Cerebellar cortex (tissue), 1 donor: Measurements from ENCODE around the gene CBARP.

Source experiments
- DNase-seq: peaks from one replicate; pipeline ENCODE4 v3.0.0-alpha.2; 2015; ENCODE audit warnings: low spot score

The CBARP gene

GRCh38 chr19:1264801-1265614 lies 27.2 kb upstream of the CBARP start:
- peak; percentile 58 for DNase-seq

DNA sequence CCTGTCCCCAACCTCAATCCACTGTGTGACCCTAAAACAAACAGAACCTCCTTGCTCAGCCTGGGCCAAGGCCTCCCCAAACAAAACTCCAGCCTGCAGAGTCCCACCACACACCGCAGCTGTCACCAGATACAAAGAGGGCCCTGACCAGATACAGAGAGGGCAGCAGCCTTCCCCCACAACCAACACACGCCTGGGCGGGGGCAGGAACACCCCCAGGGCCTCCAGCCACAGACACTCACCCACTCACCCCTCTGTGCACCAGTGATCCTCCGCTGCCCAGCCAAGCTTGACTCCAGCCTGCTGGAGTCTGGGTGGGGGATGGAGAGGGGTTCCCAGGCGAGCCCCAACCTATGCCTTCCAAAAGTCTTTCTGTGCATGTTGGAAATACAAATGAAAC lies 25.4 kb upstream of the CBARP start:
- DNase-seq = no peak

DNA sequence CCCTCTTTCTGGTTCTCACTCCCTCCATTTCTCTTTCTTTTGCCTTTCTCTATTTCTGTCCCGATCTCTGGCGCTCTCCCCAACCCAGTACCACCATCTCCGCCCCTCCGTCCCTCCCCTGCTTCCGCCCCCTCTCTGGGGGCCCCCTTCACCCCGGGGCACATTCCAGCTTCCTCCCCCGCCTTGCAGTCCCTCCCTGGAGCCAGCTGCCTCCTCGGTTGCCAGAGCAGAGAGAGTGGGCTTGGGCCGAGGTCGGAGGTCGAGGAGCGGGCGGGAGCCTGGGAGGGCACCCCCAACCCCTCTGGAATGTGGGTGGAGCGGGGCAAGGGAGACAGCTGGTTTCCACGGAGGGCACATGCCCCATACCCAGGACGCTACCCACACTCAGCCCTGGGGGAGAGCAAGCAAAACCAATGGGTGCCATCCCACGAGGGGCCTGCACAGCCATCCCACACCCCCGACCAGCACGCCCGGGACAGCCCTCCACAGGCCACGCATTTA lies 24.9 kb upstream of the CBARP start:
- peak; percentile 28 for DNase-seq

DNA sequence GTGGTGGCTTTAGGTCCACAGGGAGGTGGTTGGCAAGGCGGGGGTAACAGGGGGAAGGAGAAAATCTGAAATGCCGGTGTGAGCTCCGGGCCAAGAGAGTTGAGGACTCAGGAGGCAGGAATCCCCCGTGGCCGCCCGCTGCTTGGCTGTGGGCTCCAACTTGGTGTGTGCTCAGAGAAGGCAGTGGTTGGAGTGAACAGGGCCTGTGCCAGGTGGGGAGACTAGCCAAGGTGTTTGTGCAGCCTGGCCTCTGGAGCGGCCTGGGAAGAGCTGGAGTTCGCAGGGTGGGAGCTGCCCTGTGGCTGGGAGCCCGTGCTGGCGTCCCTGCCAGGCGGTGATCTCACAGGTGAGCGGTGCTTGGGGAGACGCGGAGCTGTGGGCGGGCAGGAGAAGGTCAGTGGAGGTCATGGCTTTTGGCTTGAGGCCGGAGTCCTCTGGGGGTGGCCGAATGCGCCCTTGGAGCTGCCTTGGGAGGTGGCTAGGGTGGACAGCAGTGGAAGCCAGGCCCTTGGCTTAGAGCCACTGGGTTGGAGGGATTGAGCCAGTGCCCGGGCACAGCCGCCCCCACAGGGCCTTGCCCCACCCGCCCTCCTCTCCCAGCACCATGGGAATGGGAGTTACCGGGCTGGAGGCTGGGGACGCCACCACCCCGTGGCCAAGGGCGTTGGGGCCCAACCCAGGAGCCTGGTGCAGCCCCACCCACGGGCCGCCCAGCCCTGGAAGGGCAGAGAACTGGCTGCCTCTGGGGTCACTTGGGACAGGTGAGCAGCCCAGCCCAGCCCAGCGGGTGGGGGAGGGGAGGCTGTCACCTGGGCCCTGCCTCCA lies 24.2 kb upstream of the CBARP start:
- peak; percentile 71 for DNase-seq

DNA sequence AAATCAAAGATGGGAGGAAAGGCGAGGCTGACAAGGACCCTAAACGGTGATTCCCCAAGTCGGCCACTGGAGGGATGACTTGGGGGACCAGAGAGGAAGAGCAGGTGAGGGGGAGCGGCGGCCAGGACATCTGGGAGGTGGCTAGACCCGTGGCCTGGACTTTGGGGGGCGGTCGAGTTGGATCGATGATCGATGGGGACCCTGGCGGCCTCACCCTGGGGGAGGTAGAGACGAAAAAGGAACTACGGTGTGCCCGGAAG lies 23.7 kb upstream of the CBARP start:
- peak; percentile 65 for DNase-seq

- DNase-seq = peak; percentile 94
These were observed 23.1 kb upstream of the CBARP start for GRCh38 chr19:1260749-1261537.

- DNase-seq = peak; percentile 34
These were observed 22.3 kb upstream of the CBARP start for GRCh38 chr19:1259876-1260748.

- DNase-seq = peak; percentile 72
These were observed 21.5 kb upstream of the CBARP start for GRCh38 chr19:1259206-1259875.

GRCh38 chr19:1258707-1259205 lies 21.0 kb upstream of the CBARP start:
- DNase-seq = no peak

DNA sequence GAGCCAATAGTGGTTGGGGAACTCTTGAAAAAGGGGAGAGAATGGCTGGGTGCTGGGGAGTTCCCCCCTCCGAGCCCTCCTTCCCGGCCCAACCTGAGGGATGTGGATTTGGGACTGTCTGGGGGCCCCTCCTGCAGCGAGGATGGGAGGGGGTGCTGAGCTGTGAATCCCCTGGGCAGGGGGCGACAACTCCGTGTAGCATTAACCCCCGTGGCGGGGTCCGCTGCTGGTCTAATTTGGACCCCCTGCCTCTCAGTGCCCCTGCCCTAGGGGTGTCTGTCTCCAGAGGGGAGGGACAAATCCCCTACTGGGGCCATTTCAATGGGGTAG lies 20.3 kb upstream of the CBARP start:
- DNase-seq = no peak

DNA sequence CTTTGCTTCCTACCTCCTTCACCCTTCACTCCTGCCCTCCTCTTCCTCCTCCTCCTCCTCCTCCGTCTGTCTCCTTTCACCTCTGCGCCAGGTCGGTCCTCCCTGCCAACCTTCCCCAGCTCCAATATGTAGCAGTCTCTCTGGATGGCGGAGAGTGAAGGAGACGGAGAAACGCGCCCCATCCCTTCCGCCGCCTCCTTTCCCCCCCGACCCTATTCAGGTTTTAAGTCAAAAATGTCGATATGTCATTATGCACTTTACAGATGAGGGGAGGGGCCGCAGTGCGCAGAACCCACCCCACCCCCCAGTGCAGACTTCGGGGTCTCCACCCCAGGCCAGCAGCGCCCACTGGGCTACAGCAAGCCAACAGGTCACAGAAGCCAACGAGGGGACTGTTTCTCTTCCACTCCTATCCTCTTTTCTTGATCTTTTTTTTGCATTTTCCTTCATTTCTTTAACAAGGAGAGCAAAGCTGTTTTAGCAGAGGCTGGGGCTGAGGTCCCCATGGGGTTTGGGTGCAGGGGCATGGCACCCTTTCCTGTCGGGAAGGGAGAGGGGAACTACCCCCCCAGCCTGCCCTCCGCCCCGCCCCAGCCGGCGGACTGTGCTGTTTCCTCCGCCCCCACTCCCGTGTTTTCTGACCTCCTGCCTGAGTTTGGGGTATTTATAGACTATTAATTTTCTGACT lies 19.8 kb upstream of the CBARP start:
- no peak for DNase-seq

- DNase-seq = no peak
These were observed 19.1 kb upstream of the CBARP start for GRCh38 chr19:1256646-1257474.

DNA sequence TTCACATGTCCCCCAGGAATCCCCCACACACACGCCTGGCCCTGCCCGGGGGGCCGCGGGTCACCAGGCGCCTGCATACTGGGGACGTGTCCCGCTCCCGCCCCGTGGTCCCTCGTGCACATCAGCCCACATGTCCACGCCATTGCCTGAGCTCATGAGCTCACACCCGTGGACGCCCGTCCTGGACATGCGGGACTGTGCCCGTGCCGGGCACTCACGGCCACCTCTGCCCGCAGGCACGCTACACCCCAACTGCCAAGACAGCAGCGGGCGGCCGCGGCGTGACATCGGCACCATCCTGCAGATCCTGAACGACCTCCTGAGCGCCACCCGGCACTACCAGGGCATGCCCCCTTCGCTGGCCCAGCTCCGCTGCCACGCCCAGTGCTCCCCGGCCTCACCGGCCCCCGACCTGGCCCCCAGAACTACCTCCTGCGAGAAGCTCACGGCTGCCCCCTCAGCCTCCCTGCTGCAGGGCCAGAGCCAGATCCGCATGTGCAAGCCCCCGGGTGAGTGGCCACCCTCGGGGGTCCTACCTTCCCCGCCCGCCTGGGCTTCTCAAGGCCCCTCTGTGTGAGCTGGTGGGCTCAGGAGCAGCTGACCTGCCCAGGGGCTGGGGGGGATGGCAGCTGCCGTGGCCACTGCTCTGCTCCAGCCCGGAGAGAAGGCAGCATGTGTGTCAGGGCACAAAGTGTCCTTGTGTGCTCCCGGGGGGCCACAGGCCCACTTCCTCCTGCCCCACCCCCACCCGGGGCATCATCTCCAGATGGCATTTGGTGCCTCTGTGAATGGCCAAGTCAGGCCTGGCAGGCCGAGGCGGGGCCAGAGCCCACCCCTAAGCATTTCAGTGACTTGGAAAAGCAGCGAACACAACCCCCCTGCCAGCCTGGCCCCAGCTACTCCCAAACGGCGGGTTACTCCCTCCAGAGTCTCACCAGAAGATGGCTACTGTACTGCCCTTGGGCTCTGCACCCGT lies 17.7 kb upstream of the CBARP start:
- DNase-seq = no peak

DNA sequence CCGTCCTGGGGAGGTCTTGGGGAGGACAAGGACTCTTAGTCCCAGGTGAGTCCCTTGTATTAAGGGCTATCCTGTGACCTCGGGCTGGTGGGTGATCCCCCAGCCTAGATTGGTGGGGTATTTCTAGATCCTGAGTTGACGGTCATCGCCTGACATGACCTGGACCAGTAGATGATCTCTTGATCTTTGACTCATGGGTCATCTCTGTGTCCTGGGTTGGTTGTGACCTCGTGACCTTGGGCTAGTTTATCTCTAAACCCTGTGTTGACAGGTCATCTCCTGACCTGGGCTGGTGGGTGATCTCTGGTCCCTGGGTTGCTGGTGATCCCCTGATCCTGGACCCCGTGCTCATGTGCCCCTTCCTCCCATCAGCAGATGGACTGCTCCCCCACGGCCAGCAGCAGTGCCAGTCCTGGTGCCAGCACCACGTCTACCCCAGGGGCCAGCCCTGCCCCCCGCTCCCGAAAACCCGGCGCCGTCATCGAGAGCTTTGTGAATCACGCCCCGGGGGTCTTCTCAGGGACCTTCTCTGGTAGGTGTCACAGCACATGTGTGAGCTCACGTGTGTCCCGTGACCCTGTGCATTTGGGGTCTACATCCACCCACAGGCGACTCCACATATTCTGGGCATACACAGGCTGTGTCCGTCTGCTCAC lies 16.9 kb upstream of the CBARP start:
- DNase-seq = no peak

GRCh38 chr19:1254081-1254527 lies 16.3 kb upstream of the CBARP start:
- DNase-seq = no peak

- DNase-seq = no peak
These were observed 15.8 kb upstream of the CBARP start for GRCh38 chr19:1253514-1254080.

- peak; percentile 63 for DNase-seq
These were observed 15.2 kb upstream of the CBARP start for GRCh38 chr19:1252821-1253513.
